ENCODE results near the gene SAMD4A.

The SAMD4A gene

DNA sequence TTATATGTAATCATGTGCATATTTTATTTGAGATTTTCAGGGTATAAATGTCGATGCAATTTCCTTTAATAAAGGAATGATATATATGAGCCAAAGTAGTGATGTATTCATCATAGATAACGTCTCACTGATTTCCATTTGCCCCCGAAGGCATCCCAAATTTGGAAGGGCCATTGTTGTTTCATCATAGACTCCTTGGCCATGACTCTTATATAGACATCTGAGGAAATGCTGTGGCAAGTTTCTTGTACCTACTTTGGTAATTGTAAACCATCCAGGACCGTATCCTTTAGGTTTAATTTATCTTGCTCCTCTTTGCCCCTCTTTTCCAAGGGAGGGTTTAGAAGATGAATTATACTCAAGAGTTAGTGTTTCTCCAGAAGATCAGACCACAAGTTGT is 84.7 kb downstream of the SAMD4A start:
- TF ChIP-seq FOXM1 (IDR thresholded peaks at IDR 0.05; ENCODE audit: borderline replicate concordance, low read depth) (no peak), NFIC (IDR thresholded peaks at IDR 0.05) (no peak), MAX (IDR thresholded peaks at IDR 0.05) (no peak), EGR1 (IDR thresholded peaks at IDR 0.05) (no peak), ZBTB7A (IDR thresholded peaks at IDR 0.05; ENCODE audit: low read depth) (no peak), TAF1 (IDR thresholded peaks at IDR 0.05; ENCODE audit: low read depth) (no peak), CEBPB (IDR thresholded peaks at IDR 0.05) (no peak), YY1 (IDR thresholded peaks at IDR 0.05; ENCODE audit: low read depth) (no peak), EP300 (IDR thresholded peaks at IDR 0.05; ENCODE audit: borderline replicate concordance) (no peak), CREB1 (IDR thresholded peaks at IDR 0.05; ENCODE audit: low read depth) (no peak), TCF12 (IDR thresholded peaks at IDR 0.05; ENCODE audit: low read depth) (no peak), TEAD4 (IDR thresholded peaks at IDR 0.05) (no peak), RAD21 (IDR thresholded peaks at IDR 0.05; ENCODE audit: low read depth) (no peak)
- TF ChIP-seq, protein P1, sequence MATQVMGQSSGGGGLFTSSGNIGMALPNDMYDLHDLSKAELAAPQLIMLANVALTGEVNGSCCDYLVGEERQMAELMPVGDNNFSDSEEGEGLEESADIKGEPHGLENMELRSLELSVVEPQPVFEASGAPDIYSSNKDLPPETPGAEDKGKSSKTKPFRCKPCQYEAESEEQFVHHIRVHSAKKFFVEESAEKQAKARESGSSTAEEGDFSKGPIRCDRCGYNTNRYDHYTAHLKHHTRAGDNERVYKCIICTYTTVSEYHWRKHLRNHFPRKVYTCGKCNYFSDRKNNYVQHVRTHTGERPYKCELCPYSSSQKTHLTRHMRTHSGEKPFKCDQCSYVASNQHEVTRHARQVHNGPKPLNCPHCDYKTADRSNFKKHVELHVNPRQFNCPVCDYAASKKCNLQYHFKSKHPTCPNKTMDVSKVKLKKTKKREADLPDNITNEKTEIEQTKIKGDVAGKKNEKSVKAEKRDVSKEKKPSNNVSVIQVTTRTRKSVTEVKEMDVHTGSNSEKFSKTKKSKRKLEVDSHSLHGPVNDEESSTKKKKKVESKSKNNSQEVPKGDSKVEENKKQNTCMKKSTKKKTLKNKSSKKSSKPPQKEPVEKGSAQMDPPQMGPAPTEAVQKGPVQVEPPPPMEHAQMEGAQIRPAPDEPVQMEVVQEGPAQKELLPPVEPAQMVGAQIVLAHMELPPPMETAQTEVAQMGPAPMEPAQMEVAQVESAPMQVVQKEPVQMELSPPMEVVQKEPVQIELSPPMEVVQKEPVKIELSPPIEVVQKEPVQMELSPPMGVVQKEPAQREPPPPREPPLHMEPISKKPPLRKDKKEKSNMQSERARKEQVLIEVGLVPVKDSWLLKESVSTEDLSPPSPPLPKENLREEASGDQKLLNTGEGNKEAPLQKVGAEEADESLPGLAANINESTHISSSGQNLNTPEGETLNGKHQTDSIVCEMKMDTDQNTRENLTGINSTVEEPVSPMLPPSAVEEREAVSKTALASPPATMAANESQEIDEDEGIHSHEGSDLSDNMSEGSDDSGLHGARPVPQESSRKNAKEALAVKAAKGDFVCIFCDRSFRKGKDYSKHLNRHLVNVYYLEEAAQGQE (IDR thresholded peaks at IDR 0.05; ENCODE audit: low read depth) = no peak
- TF ChIP-seq, protein P2, sequence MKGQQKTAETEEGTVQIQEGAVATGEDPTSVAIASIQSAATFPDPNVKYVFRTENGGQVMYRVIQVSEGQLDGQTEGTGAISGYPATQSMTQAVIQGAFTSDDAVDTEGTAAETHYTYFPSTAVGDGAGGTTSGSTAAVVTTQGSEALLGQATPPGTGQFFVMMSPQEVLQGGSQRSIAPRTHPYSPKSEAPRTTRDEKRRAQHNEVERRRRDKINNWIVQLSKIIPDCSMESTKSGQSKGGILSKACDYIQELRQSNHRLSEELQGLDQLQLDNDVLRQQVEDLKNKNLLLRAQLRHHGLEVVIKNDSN (IDR thresholded peaks at IDR 0.05) = no peak

GRCh38 chr14:54652188-54652587 is 85.3 kb downstream of the SAMD4A start:
- peak; percentile 69; the same call in 1 of the 2 replicates for TF ChIP-seq FOXM1 (IDR thresholded peaks at IDR 0.05; ENCODE audit: borderline replicate concordance, low read depth)
- no peak for TF ChIP-seq EGR1 (IDR thresholded peaks at IDR 0.05)
- peak; percentile 84 for TF ChIP-seq TCF12 (IDR thresholded peaks at IDR 0.05; ENCODE audit: low read depth)
- TF ChIP-seq CREB1 (IDR thresholded peaks at IDR 0.05; ENCODE audit: low read depth) = no peak
- TF ChIP-seq MAX (IDR thresholded peaks at IDR 0.05) = peak; percentile 58; the same call in 1 of the 2 replicates
- peak; percentile 86; the same call in 1 of the 2 replicates for TF ChIP-seq EP300 (IDR thresholded peaks at IDR 0.05; ENCODE audit: borderline replicate concordance)
- TF ChIP-seq RAD21 (IDR thresholded peaks at IDR 0.05; ENCODE audit: low read depth) = no peak
- TF ChIP-seq, protein P2 (IDR thresholded peaks at IDR 0.05) = no peak
- TF ChIP-seq NFIC (IDR thresholded peaks at IDR 0.05) = peak; percentile 75
- TF ChIP-seq TEAD4 (IDR thresholded peaks at IDR 0.05) = peak; percentile 99
- TF ChIP-seq TAF1 (IDR thresholded peaks at IDR 0.05; ENCODE audit: low read depth) = no peak
- TF ChIP-seq, protein P1 (IDR thresholded peaks at IDR 0.05; ENCODE audit: low read depth) = no peak
- no peak for TF ChIP-seq ZBTB7A (IDR thresholded peaks at IDR 0.05; ENCODE audit: low read depth)
- TF ChIP-seq CEBPB (IDR thresholded peaks at IDR 0.05) = peak; percentile 40; the same call in 1 of the 2 replicates
- no peak for TF ChIP-seq YY1 (IDR thresholded peaks at IDR 0.05; ENCODE audit: low read depth)

GRCh38 chr14:54652605-54653052 is 85.7 kb downstream of the SAMD4A start:
- TF ChIP-seq, protein P2 (IDR thresholded peaks at IDR 0.05) = no peak
- TF ChIP-seq TEAD4 (IDR thresholded peaks at IDR 0.05) (no peak), ZBTB7A (IDR thresholded peaks at IDR 0.05; ENCODE audit: low read depth) (no peak), YY1 (IDR thresholded peaks at IDR 0.05; ENCODE audit: low read depth) (no peak), CEBPB (IDR thresholded peaks at IDR 0.05) (no peak), FOXM1 (IDR thresholded peaks at IDR 0.05; ENCODE audit: borderline replicate concordance, low read depth) (no peak), EP300 (IDR thresholded peaks at IDR 0.05; ENCODE audit: borderline replicate concordance) (no peak), CREB1 (IDR thresholded peaks at IDR 0.05; ENCODE audit: low read depth) (no peak), MAX (IDR thresholded peaks at IDR 0.05) (no peak), RAD21 (IDR thresholded peaks at IDR 0.05; ENCODE audit: low read depth) (no peak), TCF12 (IDR thresholded peaks at IDR 0.05; ENCODE audit: low read depth) (no peak), EGR1 (IDR thresholded peaks at IDR 0.05) (no peak), NFIC (IDR thresholded peaks at IDR 0.05) (no peak), TAF1 (IDR thresholded peaks at IDR 0.05; ENCODE audit: low read depth) (no peak)
- TF ChIP-seq, protein P1 (IDR thresholded peaks at IDR 0.05; ENCODE audit: low read depth) = no peak

Measured in Ishikawa (cell line).